C4-2B (cell line): ENCODE measurements around the gene COA3.

Experiments
- ZFX ChIP-seq: fragments of 450-650 bp; IDR thresholded peaks from 2 replicates; pipeline ENCODE4 v1.6.1; 2017
- TF ChIP-seq, protein P1 (sequence below): fragments of 450-650 bp; conservative IDR thresholded peaks from 2 replicates; pipeline ENCODE4 v1.5.1; 2017; ENCODE audit warnings: mild to moderate bottlenecking

GRCh38 chr17:42846594-42847280, 48.2 kb upstream of the COA3 start:
- TF ChIP-seq, protein P1, sequence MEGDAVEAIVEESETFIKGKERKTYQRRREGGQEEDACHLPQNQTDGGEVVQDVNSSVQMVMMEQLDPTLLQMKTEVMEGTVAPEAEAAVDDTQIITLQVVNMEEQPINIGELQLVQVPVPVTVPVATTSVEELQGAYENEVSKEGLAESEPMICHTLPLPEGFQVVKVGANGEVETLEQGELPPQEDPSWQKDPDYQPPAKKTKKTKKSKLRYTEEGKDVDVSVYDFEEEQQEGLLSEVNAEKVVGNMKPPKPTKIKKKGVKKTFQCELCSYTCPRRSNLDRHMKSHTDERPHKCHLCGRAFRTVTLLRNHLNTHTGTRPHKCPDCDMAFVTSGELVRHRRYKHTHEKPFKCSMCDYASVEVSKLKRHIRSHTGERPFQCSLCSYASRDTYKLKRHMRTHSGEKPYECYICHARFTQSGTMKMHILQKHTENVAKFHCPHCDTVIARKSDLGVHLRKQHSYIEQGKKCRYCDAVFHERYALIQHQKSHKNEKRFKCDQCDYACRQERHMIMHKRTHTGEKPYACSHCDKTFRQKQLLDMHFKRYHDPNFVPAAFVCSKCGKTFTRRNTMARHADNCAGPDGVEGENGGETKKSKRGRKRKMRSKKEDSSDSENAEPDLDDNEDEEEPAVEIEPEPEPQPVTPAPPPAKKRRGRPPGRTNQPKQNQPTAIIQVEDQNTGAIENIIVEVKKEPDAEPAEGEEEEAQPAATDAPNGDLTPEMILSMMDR: no peak
- no peak for TF ChIP-seq ZFX
